NT2/D1 (cell line): ENCODE results near the gene ACBD6.
A peak's percentile ranks its signal among the peaks of the same experiment; 100 is the strongest.

Experiments used
- DNase-seq: peaks from one replicate; pipeline ENCODE4 v3.0.0-alpha.2; 2011; ENCODE audit warnings: low read depth, low spot score
- H3K27me3 ChIP-seq: 2 replicates; pipeline ENCODE4 v1.6.0; 2011; ENCODE audit warnings: mild to moderate bottlenecking; ENCODE audit not compliant: insufficient read length, insufficient read depth
- H3K36me3 ChIP-seq: 2 replicates; pipeline ENCODE4 v1.6.1; 2011; ENCODE audit warnings: mild to moderate bottlenecking, low read length, mixed read lengths; ENCODE audit not compliant: insufficient read depth, insufficient read length
- H3K4me1 ChIP-seq: 2 replicates; pipeline ENCODE4 v1.5.1; 2011; ENCODE audit not compliant: insufficient read depth, insufficient read length
- H3K4me3 ChIP-seq: 2 replicates; pipeline ENCODE4 v1.5.1; 2011; ENCODE audit warnings: low read depth; ENCODE audit not compliant: insufficient read length
- H3K9ac ChIP-seq: 2 replicates; pipeline ENCODE4 v1.6.0; 2011; ENCODE audit warnings: low read depth; ENCODE audit not compliant: insufficient read length
- H3K9me3 ChIP-seq: 2 replicates; pipeline ENCODE4 v1.5.1; 2011; ENCODE audit warnings: mild to moderate bottlenecking, low read length; ENCODE audit not compliant: insufficient read depth
- SUZ12 ChIP-seq: IDR thresholded peaks from 2 replicates; pipeline ENCODE4 v1.6.1; 2011; ENCODE audit not compliant: insufficient read length, insufficient read depth; ENCODE audit errors: extremely low read depth
- YY1 ChIP-seq: IDR thresholded peaks from 2 replicates; pipeline ENCODE4 v1.6.1; 2011; ENCODE audit not compliant: insufficient read length, insufficient read depth
- ZNF274 ChIP-seq: IDR thresholded peaks from 2 replicates; pipeline ENCODE4 v1.6.1; 2011; ENCODE audit warnings: mild to moderate bottlenecking, low read depth, low read length

Gene ACBD6

DNA sequence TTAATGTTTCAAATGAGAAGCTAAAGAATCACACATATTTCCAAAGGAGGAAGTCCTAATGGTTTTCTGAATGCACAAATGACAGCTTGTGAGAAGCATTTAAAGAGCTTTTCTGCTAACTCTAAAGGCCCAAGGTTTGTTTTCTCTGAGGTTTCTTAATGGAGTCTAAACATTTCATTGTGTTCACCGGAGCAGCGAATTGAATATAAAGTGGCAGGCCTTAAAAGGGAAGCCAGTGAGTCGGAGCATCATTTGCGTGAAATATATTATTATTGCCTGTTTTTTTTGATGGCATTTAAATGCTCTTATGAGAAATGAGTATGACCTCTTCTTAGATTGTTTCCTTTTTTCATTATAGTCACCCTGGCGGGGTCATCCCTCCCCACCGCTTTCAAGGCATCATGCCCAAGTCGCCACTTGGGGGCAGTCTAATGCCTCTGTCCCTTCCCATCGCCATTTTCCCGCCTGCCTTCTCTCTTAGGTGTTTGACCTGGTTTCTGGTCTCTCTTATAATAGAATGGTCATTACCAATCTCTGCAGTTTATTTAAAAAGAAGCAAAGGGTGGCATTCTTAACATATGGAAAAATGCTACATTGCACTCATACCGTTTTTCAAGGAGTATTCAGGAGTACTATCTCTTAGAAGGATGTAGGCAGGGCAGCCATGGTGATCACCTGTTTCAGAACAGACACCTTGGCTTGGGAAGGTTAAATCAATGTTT is 31.1 kb upstream of the ACBD6 start:
- no peaks in the 10 kb centered on the region for H3K36me3 ChIP-seq
- peak; percentile 78 for DNase-seq
- TF ChIP-seq YY1 (peak; percentile 52), SUZ12 (no peak), ZNF274 (no peak)
- H3K9me3 ChIP-seq, result no peaks in the 10 kb centered on the region
- no peak overlapping the region for H3K9ac ChIP-seq
- H3K27me3 ChIP-seq, result no peaks in the 10 kb centered on the region
- H3K4me3 ChIP-seq, result no peak overlapping the region
- no peaks in the 10 kb centered on the region for H3K4me1 ChIP-seq

DNA sequence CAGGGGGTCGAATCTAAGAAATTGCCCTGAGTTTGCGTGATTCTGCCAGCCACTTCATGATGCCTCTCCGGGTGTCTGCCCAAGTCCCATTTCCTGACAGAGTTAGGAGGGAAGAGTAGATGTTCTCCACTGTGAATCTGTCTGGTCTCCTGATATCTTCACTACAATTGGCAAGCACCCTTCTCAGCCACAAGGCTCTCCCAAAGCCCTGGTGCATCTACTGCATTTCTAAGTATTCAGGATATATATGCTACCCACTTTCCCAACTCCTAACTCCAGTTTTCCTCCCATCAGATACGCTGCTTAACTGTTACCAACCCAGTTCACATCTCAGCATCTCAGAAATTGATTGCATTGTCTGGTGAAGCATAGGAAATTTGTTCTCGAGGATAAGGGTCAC is 30.5 kb upstream of the ACBD6 start:
- TF ChIP-seq SUZ12 (no peak), YY1 (no peak), ZNF274 (no peak)
- Histone ChIP-seq H3K4me3 (no peak overlapping the region), H3K9ac (no peak overlapping the region), H3K27me3 (no peaks in the 10 kb centered on the region), H3K4me1 (no peaks in the 10 kb centered on the region), H3K36me3 (no peaks in the 10 kb centered on the region), H3K9me3 (no peaks in the 10 kb centered on the region)
- DNase-seq, result no peak

DNA sequence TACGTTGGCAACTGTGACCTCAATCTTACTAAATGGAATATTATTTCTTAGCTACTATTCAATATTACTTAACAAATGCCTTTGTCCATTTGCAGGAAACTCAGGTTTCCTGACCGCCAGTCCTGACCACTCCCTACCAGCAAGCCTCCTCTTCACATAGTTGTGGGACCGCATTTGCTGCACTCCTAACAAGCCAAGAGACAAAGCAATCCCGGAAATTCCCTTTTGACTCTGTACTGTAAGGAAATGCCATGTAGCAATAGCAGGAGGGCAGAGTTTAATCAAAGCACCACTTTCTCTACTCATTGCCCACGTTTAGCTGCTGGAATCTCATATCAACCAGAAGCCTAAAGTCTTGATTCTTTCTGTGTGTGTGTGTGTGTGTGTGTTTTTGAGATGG is 28.1 kb upstream of the ACBD6 start:
- H3K9me3 ChIP-seq, result no peaks in the 10 kb centered on the region
- no peak overlapping the region for H3K4me3 ChIP-seq
- TF ChIP-seq ZNF274 (no peak), SUZ12 (no peak), YY1 (no peak)
- peaks cover 3% of the 10 kb centered on the region for H3K4me1 ChIP-seq
- no peak for DNase-seq
- H3K9ac ChIP-seq, result no peak overlapping the region
- no peaks in the 10 kb centered on the region for H3K36me3 ChIP-seq
- H3K27me3 ChIP-seq, result no peaks in the 10 kb centered on the region

DNA sequence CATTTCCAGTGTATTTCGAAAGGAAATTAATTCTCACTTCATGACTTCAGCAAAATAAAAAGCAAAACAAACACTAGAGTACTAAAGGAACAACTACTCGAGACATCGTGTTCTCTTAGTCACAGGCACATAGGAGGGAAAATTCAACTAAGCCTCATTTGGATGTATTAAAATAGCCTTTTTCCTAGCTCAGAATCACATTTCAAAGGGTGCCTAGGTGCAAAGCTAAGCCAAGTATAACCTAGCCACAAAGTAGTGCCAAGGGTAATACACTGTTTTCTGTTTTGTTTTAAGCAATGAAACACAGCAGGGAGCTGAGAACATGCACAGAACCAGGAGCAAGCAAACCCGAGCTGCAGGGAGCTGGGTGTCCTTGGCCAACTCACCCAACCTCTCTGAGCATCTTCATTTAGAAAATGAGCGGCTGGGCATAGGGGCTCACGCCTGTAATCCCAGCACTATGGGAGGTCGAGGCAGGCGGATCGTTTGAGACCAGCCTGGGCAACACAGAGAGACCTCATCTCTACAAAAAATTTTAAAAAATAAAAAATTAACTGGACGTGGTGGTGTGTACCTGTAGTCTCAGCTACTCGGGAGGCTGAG is 26.6 kb upstream of the ACBD6 start:
- DNase-seq, result no peak
- H3K9me3 ChIP-seq, result no peaks in the 10 kb centered on the region
- peaks cover 3% of the 10 kb centered on the region for H3K4me1 ChIP-seq
- TF ChIP-seq YY1, result no peak
- no peak for TF ChIP-seq SUZ12
- H3K27me3 ChIP-seq, result no peaks in the 10 kb centered on the region
- H3K9ac ChIP-seq, result no peak overlapping the region
- no peak overlapping the region for H3K4me3 ChIP-seq
- H3K36me3 ChIP-seq, result no peaks in the 10 kb centered on the region

DNA sequence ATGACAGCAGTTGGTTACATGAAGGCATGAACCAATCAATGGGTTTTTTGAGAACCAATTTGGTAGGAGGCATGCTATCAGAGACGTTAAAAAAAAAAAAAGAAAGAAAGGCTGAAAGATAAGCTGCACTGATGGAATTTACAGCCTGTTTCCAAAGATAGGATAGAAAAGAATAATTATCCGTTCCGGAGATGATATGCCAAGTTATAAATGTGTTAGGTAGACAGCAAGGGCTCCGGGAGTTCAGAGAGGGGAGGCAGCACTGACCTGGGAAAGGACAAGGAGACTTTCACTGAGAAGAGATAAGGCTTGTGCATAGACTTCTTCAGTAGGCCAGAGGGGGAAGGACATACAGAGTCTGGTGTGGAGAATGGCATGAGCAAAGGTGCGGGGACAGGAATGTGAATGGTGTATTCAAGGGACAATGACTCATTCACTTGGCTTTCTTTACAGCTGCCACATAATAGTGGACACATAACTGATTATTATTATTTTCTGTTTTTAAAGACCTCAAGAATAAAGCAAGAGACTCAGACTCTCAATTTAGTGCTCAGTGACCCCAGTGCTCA is 24.8 kb upstream of the ACBD6 start:
- Histone ChIP-seq H3K36me3 (no peaks in the 10 kb centered on the region), H3K27me3 (no peaks in the 10 kb centered on the region), H3K4me1 (peaks cover 3% of the 10 kb centered on the region), H3K4me3 (no peak overlapping the region), H3K9ac (no peak overlapping the region), H3K9me3 (no peaks in the 10 kb centered on the region)
- TF ChIP-seq ZNF274, result no peak
- TF ChIP-seq YY1, result no peak
- no peak for TF ChIP-seq SUZ12
- no peak for DNase-seq

DNA sequence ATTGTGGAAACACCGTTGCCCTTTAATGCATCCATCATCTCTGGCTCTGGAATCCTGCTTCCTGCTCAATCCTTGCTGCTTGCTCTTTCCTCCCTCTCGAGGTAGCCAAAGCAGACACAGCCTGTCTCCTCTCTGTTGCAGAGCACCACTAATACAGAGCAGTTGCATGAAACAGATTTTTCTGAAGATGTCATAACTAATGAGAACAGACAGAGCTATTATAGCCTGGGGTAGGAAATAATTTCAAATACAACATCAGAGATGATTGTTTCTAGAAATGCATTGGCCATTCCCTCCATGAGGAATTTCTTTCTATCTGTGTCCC is 23.3 kb upstream of the ACBD6 start:
- H3K4me3 ChIP-seq, result no peak overlapping the region
- DNase-seq, result no peak

DNA sequence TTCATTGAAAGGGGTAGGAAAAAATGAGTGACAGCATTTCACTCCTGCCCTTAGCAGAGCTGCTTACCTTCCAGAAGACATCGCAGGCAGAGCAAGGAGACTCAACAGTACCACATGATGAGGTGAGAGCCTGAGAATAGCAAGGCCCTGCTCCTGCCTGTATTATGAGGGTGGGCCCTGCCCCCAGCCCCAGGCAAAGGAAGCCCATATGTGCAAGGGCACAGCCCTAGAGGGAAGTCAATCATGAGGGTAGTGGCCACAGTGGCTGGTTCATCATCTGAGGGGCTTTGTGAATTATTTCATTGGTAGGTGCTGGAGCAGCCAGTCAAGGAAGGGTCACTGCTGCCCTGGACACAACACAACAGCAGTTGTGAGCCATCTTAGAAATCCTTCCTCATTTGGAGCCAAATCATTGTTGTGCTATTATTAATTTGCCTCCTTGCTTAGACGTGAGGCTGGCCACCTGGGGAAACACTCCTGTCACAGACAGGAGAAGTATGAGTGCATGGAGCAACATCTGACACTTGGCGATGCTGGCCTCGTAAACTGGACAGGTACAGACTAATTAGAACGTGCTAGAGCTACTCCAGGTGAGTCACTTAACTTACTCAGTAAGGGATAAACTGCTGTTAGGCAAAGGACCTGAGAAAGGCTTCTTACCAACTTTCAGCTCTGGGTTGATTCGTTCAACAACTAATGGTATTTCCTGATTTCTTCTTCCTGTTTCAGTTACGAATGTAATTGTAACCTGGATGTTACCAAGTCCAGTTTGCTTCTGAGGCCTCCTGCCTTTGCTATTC is 22.7 kb upstream of the ACBD6 start:
- no peak for TF ChIP-seq YY1
- Histone ChIP-seq H3K9me3 (no peaks in the 10 kb centered on the region), H3K4me3 (no peak overlapping the region), H3K27me3 (no peaks in the 10 kb centered on the region), H3K36me3 (no peaks in the 10 kb centered on the region), H3K4me1 (peaks cover 3% of the 10 kb centered on the region), H3K9ac (no peak overlapping the region)
- no peak for DNase-seq

More for the DNA sequence above, 23.3 kb upstream of the ACBD6 start:
- Histone ChIP-seq H3K9ac (no peak overlapping the region), H3K4me1 (peaks cover 3% of the 10 kb centered on the region), H3K36me3 (no peaks in the 10 kb centered on the region), H3K9me3 (no peaks in the 10 kb centered on the region), H3K27me3 (no peaks in the 10 kb centered on the region)
- TF ChIP-seq ZNF274 (no peak), SUZ12 (no peak), YY1 (no peak)
